Tongue (tissue), 2 donors: ENCODE results near the gene EFCAB14. TPM values are rescaled to one million over a fixed set of nuclear protein-coding genes. Genes with fewer than 3 reads are reported as not detected.
"Not testable (repeated sequence)": the region's sequence is repeated elsewhere in the genome, so short reads cannot be mapped to it uniquely, and the experiment has no call there.

Experiments used
- DNase-seq: peaks from one replicate; pipeline ENCODE4 v3.0.0-alpha.2; 2015
- total RNA-seq: library from RNA; depleted of rRNA; stranded (reverse); fragments of >200 nt; gene quantifications from one replicate; pipeline ENCODE4 v1.2.3, GENCODE V29; 2014

Gene EFCAB14
- total RNA-seq, 1 donor from 2014 or later: 89.8 TPM

DNA sequence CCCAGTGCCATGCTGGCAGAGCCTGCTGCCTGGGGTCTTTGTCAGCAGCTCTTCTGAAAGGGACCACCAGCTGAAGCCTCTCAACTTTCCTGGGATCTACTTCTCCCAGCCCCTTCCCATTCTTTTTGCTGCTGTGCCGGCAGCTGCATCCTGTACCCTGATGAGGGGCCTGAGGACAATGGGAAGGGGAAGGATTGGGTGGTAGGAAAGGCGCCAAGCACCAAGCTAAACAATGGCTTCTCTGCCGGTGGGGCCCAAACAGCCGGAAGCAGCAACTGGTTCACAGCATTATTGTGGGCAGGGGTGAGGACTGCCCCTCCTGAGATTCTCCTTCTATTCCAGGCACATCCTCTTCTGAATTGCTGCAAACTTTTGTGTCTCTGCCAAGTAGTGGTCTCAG lies 5.0 kb upstream of the EFCAB14 start:
- no peak for DNase-seq

DNA sequence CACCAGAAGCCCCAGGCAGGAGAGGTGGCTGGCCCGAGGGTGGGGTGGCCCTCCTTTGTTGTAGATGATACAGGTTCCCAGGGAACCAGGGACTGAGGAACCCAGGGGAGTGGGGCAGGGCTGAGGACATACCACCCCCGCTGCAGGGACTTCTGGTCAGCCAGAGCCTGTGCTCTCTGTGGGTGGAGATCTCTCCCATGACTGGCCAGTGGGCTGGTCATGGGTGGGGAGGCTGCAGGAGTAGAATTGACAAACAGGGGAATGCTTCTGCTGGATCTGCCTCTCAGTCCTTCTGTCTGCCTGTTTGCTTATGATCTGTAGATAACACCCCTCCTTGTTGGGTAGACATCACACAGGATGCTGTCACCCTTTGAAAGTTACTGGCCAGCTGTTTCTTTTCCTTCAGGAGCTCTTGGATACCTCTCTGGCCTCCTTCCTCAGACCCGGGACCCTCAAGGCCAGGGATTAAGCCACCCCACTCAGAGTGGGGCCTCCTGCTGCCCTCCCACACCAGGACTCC lies 2.8 kb upstream of the EFCAB14 start:
- no peak for DNase-seq

DNA sequence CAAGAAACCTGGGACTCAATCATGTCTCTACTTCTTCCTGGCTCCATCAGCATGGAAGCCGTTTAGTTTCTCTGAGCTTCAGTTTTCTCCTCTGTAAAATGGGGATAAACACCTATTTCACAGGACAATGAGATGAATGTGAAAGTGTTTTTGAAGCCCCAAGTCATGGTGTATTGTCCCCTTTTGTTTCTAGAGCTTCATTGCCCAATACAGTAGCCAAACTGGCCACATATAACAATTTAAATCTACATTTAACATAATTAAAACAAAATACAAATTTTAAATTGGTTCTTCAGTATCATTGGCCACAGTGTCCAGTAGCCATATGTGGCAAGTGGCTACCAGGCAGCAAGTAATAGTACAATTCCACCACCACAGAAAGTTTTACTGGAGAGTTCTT lies 2.3 kb upstream of the EFCAB14 start:
- no peak for DNase-seq

GRCh38 chr1:46720319-46720718 lies 1.4 kb upstream of the EFCAB14 start:
- DNase-seq: not testable (repeated sequence)

- DNase-seq: no peak
Observed at GRCh38 chr1:46719689-46720088, 775 bp upstream of the EFCAB14 start.

DNA sequence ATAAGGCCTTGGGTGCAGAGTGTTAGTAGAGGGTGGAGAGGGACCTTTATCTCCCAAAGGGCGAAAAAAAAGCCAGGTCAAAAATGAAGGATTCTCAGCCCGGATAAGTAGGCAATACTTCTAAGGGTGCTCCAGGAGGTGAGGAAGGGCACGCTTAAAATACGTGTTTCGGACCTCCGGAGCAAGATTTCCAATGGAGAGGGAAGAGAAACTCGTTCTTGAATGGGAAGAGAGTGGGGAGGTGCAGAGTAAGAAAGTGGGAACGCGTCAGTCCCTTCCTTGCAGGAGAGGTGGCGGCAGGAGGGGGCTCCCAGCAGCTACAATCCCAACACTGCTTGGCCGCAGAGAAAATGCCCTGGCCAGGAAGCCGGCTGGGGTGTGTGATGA lies 581 bp downstream of the EFCAB14 start:
- DNase-seq: no peak

- DNase-seq: no peak
Observed at GRCh38 chr1:46717654-46718053, 1.3 kb downstream of the EFCAB14 start.

- no peak for DNase-seq
Observed at GRCh38 chr1:46714976-46715375, 3.9 kb downstream of the EFCAB14 start.

GRCh38 chr1:46708121-46708520 lies 10.8 kb downstream of the EFCAB14 start:
- no peak for DNase-seq

- no peak for DNase-seq
Observed at GRCh38 chr1:46705408-46705807, 13.5 kb downstream of the EFCAB14 start.

DNA sequence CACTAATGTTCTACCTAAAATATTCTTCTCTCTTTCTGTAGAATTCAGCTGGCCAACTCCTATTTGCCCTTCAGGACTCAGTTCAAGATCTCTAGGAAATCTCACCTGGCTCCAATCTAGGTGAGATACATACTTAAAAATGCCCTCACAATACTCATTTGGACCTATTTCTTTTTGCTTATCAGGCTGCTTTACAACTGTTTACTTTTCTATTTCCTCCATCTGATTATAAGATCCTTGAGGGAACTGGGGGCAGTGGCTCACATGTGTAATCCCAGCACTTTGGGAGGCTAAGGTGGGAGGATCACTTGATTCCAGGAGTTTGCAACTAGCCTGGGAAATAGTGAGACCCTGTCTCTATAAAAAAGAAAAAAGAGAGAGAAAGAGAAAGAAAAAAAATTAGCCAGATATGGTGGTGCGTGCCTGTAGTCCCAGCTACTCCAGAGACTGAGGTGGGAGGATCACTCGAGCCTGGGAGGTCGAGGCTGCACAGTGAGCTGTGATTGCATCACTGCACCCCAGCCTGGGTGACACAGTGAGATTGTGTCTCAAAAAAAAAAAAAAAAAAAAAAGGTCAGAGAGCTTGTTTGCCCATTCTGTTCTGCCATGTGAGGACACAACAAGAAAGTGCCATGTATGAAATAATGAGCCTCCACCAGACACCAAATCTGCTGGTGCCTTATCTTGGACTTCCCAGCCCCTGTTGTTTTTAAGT lies 14.8 kb downstream of the EFCAB14 start:
- no peak for DNase-seq

DNA sequence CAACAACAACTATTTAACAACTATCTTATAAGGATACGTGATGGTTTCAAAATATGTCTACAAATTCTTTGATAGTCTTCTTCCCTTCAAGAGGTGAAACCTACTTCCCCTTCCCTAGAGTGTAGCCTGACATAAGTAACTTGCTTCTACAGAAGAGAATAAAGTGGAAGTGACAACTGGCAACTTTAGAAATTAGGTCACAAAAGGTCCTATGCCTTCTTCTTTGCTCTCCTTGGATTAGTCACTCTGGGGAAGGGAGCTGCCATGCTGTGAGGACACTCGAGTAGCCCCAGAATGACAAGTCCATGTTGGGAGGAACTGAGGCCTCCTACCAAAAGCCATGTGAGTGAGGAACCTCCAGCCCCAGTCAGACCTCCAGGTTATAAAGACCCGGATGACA lies 19.2 kb downstream of the EFCAB14 start:
- DNase-seq: no peak

- no peak for DNase-seq
Observed at GRCh38 chr1:46697053-46697452, 21.9 kb downstream of the EFCAB14 start.

GRCh38 chr1:46694676-46695075 lies 24.2 kb downstream of the EFCAB14 start:
- not testable (repeated sequence) for DNase-seq

DNA sequence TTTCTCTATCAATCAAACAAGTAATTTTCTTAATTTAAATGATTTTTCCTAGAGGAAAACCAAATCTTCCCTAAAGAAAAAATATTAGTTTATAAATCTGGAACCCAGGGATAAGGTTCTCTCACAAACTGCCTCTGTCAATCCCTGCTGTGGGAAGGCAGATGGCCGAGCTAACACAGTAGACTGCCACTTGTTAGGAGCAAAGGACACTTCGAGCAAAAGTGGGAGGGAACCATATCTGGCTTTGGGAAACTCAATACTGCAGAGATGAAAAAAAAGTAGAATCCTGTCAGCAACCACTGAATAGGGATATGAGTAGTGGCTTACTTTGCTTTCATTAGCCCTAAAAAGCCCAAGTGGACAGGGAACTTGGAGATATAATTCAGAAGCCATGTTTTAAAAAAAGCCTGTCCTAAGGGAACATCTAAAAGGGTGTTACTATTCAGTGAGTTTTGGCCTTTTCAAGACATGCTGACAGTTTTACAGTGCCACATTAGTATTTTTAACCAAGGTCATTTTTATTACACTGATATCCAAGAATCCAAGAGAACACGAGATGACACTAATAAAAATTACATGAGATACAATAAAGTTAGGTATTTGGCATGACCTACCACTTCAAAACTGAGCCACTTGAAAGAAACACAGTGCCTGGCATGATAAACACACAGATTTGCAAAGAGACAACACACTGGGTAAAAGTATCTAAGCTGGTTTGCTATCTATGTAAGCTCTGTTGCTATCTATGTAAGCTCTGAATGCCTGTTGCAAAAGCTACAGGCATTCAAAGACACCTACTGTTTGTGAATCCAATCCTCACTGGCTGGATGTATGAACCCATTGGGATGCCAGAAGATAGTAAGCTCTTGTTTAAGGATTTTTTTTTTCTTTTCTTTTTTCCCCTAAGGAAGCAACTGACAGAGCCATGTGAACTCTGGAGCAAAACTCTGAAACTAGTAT lies 25.8 kb downstream of the EFCAB14 start:
- peak; percentile 22 for DNase-seq

DNA sequence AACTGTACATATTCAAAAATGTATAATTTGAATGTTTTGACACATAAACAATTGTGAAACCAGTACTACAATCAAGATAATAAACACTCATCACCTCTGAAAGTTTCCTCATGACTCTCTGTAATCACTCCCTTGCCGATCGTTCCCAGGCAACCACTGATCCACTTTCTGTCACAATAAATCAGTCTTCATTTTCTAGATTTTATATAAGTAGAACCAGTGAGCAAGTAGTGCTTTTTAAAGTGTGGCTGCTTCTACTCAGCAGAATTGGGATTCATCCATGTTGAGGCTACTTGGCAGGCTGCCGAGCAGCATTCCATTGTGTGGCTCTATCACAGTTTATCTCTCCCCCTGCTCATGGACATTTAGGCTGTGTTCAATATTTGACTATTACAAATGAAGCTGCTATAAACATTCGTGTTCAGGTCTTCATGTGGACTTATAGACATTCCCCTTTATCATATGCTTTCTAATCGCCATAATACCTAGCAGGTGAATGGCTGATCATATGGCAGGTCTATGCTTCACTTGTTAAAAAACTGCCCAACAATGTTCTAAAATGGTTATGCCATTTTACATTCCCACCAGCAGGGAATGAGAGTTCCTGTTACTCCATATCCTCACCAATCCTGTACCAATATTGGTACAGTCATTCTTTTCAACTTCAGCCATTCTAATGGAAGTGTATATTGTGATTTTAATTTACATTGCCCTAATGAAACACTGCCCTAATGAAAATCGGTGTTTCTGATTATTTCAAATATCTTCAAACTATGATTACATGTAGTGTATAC lies 26.7 kb downstream of the EFCAB14 start:
- DNase-seq: no peak

DNA sequence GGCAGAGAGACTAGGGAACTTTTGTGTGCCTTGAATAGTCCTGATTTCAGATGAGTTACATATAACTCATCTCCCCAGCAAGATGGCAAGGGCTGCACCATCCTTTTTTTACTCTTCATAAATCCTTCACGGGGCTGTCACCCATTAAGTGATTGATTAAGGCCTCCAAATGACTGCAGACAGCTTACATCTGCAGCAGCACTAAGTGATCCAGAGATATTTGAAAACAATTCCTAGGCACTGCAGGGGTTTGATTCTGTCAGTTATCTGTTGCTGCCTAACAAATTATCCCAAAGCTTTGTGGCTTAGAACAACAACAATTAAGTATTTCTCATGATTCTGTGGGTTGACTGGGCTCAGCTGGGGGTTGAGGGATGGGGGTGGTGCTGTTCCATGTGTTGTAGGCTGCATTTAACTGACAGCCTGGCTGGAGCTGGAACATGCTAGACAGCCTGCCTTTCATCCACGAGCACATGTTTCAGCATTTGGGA lies 27.9 kb downstream of the EFCAB14 start:
- no peak for DNase-seq

GRCh38 chr1:46689897-46690296 lies 29.0 kb downstream of the EFCAB14 start:
- DNase-seq: no peak

- DNase-seq: peak; percentile 45
Observed at GRCh38 chr1:46689356-46689755, 29.6 kb downstream of the EFCAB14 start.

DNA sequence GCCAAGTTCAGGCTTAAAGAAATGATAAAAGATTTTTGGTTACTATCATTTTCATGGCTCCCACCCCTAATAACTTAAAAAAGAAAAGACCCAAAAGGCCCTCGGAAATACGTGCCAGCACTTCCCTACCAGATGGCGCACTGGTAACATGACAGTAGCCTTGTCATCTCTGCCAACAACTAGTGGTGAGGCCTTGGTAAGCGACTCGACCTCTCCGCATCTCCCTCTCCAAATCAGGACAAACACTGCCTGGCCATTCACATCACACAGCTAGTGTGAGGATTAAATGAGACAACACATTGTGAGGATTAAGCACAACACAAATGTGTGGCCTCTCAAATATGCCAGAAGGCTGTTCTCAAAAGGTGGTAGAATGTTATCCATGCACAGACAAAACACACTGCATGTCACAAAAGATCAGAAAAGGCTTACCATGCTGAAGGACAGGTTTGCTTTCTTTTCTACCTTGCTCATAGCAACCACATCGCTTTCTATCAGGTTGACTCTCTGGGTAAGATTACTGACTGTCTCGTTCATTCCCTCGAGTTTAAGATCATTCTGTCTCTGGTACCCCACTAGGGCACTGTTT lies 30.9 kb downstream of the EFCAB14 start:
- DNase-seq: no peak

DNA sequence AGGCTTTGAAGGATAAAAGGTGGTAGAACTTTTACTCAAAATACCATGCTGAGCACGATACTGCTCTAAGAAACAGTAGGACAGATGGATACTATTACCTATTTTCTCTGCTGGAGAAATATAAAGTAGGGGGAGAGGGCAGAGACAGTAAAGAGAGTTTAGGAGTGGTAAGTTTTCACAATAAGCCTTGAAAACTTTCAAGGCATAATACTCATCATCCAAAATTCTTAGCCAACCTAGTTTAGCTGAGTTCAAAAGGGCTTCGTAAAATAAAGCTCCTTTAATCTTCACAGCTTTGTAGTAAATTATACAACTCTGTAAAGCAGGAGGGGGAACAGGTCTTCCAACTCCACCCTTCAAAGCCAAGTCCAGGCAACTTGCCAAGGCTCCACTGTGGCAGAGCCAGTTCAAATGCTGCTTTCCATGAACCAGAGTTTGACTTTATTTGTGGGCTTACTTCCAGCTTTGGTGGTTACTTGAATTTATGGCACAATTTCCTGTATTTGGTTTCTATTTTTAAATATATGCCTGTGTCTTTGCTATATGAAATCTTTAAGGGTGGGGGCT lies 31.7 kb downstream of the EFCAB14 start:
- DNase-seq: peak; percentile 74
